ENCODE data around the gene TEX53. TPM values are rescaled to one million over a fixed set of nuclear protein-coding genes. Genes with fewer than 3 reads are reported as not detected.

Gene TEX53
- total and polyA plus RNA-seq, 2 donors (not counting 1 experiment from before 2014, with no cell fraction given), result not detected

GRCh38 chr9:114668146-114668545, 10.5 kb upstream of the TEX53 start:
- H3K4me3 ChIP-seq (replicated peaks in 1 of 4; ENCODE audit: control extremely low read depth in 1 of 4, insufficient read depth in 1 of 4, low read depth in 3 of 4, low read length in 4 of 4), result no peak overlapping the region
- H3K4me2 ChIP-seq (ENCODE audit: extremely low read depth, insufficient read depth, low read length), result no peak overlapping the region
- no peak overlapping the region for H2AFZ ChIP-seq (ENCODE audit: low read length)
- H3K27me3 ChIP-seq (ENCODE audit: control insufficient read depth, insufficient read depth, low read length), result no peaks in the 10 kb centered on the region
- H3K79me2 ChIP-seq (ENCODE audit: control insufficient read depth, insufficient read depth, low read length), result no peaks in the 10 kb centered on the region
- H4K20me1 ChIP-seq (ENCODE audit: control insufficient read depth, extremely low read depth, insufficient read depth, low read length), result no peaks in the 10 kb centered on the region
- H3K9ac ChIP-seq (ENCODE audit: insufficient read depth, low read length), result no peak overlapping the region
- DNase-seq (ENCODE audit: low read depth in 2 of 2), result no peak
- no peak overlapping the region for H3K27ac ChIP-seq (ENCODE audit: insufficient read depth, low read length)
- no peaks in the 10 kb centered on the region for H3K4me1 ChIP-seq (ENCODE audit: control insufficient read depth, extremely low read depth, insufficient read depth, low read length)
- no peaks in the 10 kb centered on the region for H3K9me3 ChIP-seq (ENCODE audit: control insufficient read depth, insufficient read depth, low read depth, low read length)
- TF ChIP-seq EZH2 (IDR thresholded peaks at IDR 0.05; ENCODE audit: low read length, missing control alignments), result no peak
- TF ChIP-seq CTCF (conservative IDR thresholded peaks at IDR 0.05 in 1 of 2, IDR thresholded peaks at IDR 0.05 in 1 of 2; ENCODE audit: low read depth in 1 of 2, low read length in 2 of 2), result no peak
- no peaks in the 10 kb centered on the region for H3K36me3 ChIP-seq (ENCODE audit: control insufficient read depth, insufficient read depth, low read length)

- no peak for DNase-seq (ENCODE audit: low read depth in 2 of 2)
- H4K20me1 ChIP-seq (ENCODE audit: control insufficient read depth, extremely low read depth, insufficient read depth, low read length), result no peaks in the 10 kb centered on the region
- H3K9me3 ChIP-seq (ENCODE audit: control insufficient read depth, insufficient read depth, low read depth, low read length), result no peaks in the 10 kb centered on the region
- H2AFZ ChIP-seq (ENCODE audit: low read length), result no peak overlapping the region
- H3K4me3 ChIP-seq (replicated peaks in 1 of 4; ENCODE audit: control extremely low read depth in 1 of 4, insufficient read depth in 1 of 4, low read depth in 3 of 4, low read length in 4 of 4), result no peak overlapping the region
- H3K4me1 ChIP-seq (ENCODE audit: control insufficient read depth, extremely low read depth, insufficient read depth, low read length), result no peaks in the 10 kb centered on the region
- TF ChIP-seq CTCF (conservative IDR thresholded peaks at IDR 0.05 in 1 of 2, IDR thresholded peaks at IDR 0.05 in 1 of 2; ENCODE audit: low read depth in 1 of 2, low read length in 2 of 2), result no peak
- no peak for TF ChIP-seq EZH2 (IDR thresholded peaks at IDR 0.05; ENCODE audit: low read length, missing control alignments)
- H3K79me2 ChIP-seq (ENCODE audit: control insufficient read depth, insufficient read depth, low read length), result no peaks in the 10 kb centered on the region
- no peak overlapping the region for H3K4me2 ChIP-seq (ENCODE audit: extremely low read depth, insufficient read depth, low read length)
- H3K27me3 ChIP-seq (ENCODE audit: control insufficient read depth, insufficient read depth, low read length), result no peaks in the 10 kb centered on the region
- H3K9ac ChIP-seq (ENCODE audit: insufficient read depth, low read length), result no peak overlapping the region
- no peak overlapping the region for H3K27ac ChIP-seq (ENCODE audit: insufficient read depth, low read length)
- H3K36me3 ChIP-seq (ENCODE audit: control insufficient read depth, insufficient read depth, low read length), result no peaks in the 10 kb centered on the region
Measured at GRCh38 chr9:114666851-114667250, 9.2 kb upstream of the TEX53 start.

GRCh38 chr9:114666401-114666800, 8.8 kb upstream of the TEX53 start:
- no peaks in the 10 kb centered on the region for H3K36me3 ChIP-seq (ENCODE audit: control insufficient read depth, insufficient read depth, low read length)
- no peaks in the 10 kb centered on the region for H3K4me1 ChIP-seq (ENCODE audit: control insufficient read depth, extremely low read depth, insufficient read depth, low read length)
- H3K9ac ChIP-seq (ENCODE audit: insufficient read depth, low read length), result no peak overlapping the region
- no peak overlapping the region for H3K4me2 ChIP-seq (ENCODE audit: extremely low read depth, insufficient read depth, low read length)
- H3K79me2 ChIP-seq (ENCODE audit: control insufficient read depth, insufficient read depth, low read length), result no peaks in the 10 kb centered on the region
- peaks cover under 1% of the 10 kb centered on the region for H3K27me3 ChIP-seq (ENCODE audit: control insufficient read depth, insufficient read depth, low read length)
- no peak overlapping the region for H3K4me3 ChIP-seq (replicated peaks in 1 of 4; ENCODE audit: control extremely low read depth in 1 of 4, insufficient read depth in 1 of 4, low read depth in 3 of 4, low read length in 4 of 4)
- DNase-seq (ENCODE audit: low read depth in 2 of 2), result no peak
- H2AFZ ChIP-seq (ENCODE audit: low read length), result no peak overlapping the region
- H3K27ac ChIP-seq (ENCODE audit: insufficient read depth, low read length), result no peak overlapping the region
- TF ChIP-seq CTCF (conservative IDR thresholded peaks at IDR 0.05 in 1 of 2, IDR thresholded peaks at IDR 0.05 in 1 of 2; ENCODE audit: low read depth in 1 of 2, low read length in 2 of 2) (no peak), EZH2 (IDR thresholded peaks at IDR 0.05; ENCODE audit: low read length, missing control alignments) (no peak)
- H3K9me3 ChIP-seq (ENCODE audit: control insufficient read depth, insufficient read depth, low read depth, low read length), result no peaks in the 10 kb centered on the region
- no peaks in the 10 kb centered on the region for H4K20me1 ChIP-seq (ENCODE audit: control insufficient read depth, extremely low read depth, insufficient read depth, low read length)

Measured in fibroblast of lung (primary cell).